Endodermal cell (in vitro differentiated cells): ENCODE data around the gene CHD2. TPM values are rescaled to one million over a fixed set of nuclear protein-coding genes. Genes with fewer than 3 reads are reported as not detected.

Experiments
- DNase-seq: peaks from one replicate; pipeline ENCODE4 v3.0.0-alpha.2; 2017
- H3K27ac ChIP-seq: 2 replicates; pipeline ENCODE4 v1.5.1; 2013; ENCODE audit warnings: mild to moderate bottlenecking, low read depth, low read length, moderate library complexity
- H3K27me3 ChIP-seq: 2 replicates; pipeline ENCODE4 v1.6.1; 2013; ENCODE audit warnings: mild to moderate bottlenecking, low read length, moderate library complexity; ENCODE audit not compliant: insufficient read depth, control insufficient read depth, poor library complexity, severe bottlenecking
- H3K36me3 ChIP-seq: 2 replicates; pipeline ENCODE4 v1.7.0; 2013; ENCODE audit warnings: mild to moderate bottlenecking, low read length, moderate library complexity; ENCODE audit not compliant: control insufficient read depth, insufficient read depth
- H3K4me1 ChIP-seq: one replicate; pipeline ENCODE4 v1.7.0; 2013; ENCODE audit warnings: low read length; ENCODE audit not compliant: control insufficient read depth, insufficient read depth
- H3K4me3 ChIP-seq: 2 replicates; pipeline ENCODE4 v1.5.1; 2013; ENCODE audit warnings: mild to moderate bottlenecking, low read length, moderate library complexity
- H3K9ac ChIP-seq: 2 replicates; pipeline ENCODE4 v1.6.1; 2013; ENCODE audit warnings: mild to moderate bottlenecking, low read length, moderate library complexity; ENCODE audit not compliant: poor library complexity, severe bottlenecking; ENCODE audit errors: extremely low read depth
- H3K9me3 ChIP-seq: 2 replicates; pipeline ENCODE4 v1.6.1; 2013; ENCODE audit warnings: mild to moderate bottlenecking, low read length, moderate library complexity; ENCODE audit not compliant: control insufficient read depth
- H3K27ac Mint-ChIP-seq: 2 replicates; pipeline ENCODE4 v1.8.0; 2020; ENCODE audit warnings: mixed read lengths
- H3K27me3 Mint-ChIP-seq: 2 replicates; pipeline ENCODE4 v1.8.0; 2021; ENCODE audit warnings: mild to moderate bottlenecking, mixed read lengths; ENCODE audit not compliant: insufficient read depth
- H3K36me3 Mint-ChIP-seq: 2 replicates; pipeline ENCODE4 v1.8.0; 2020; ENCODE audit warnings: low read depth, mixed read lengths
- H3K4me1 Mint-ChIP-seq: 2 replicates; pipeline ENCODE4 v1.8.0; 2020; ENCODE audit warnings: mixed read lengths
- H3K4me3 Mint-ChIP-seq: 2 replicates; pipeline ENCODE4 v1.8.0; 2020; ENCODE audit warnings: mild to moderate bottlenecking, moderate library complexity, mixed read lengths
- H3K9me3 Mint-ChIP-seq: 2 replicates; pipeline ENCODE4 v1.8.0; 2020; ENCODE audit warnings: mild to moderate bottlenecking, mixed read lengths
- CTCF ChIP-seq: fragments of 200-600 bp; sonication (generic); conservative IDR thresholded peaks from 2 replicates; pipeline ENCODE4 v1.5.0; 2021; ENCODE audit warnings: antibody characterized with exemption, mild to moderate bottlenecking
- whole genome bisulfite sequencing, 2 experiments: methylation state at CpG; one replicate each; pipeline versions ENCODE4 v1.1.5 to v1.1.7; 2013; ENCODE audit warnings: missing lambda C conversion rate in 2 of 2, mixed read lengths in 1 of 2; ENCODE audit not compliant: insufficient coverage in 1 of 2, insufficient read length in 1 of 2; 5-methylcytosine and 5-hydroxymethylcytosine counted together
- total RNA-seq, 2 donors: library from RNA; stranded (reverse); fragmentation: NEBNext Ultra II Directional in 1 of 2; extraction: Animal tissue kit (Norgen Biotek cat#: 25700) in 1 of 2; gene quantifications; 2 replicates in 1 of 2; 3 replicates in 1 of 2; pipeline ENCODE4 v1.2.1, GENCODE V29; 2021

CHD2 gene
- total RNA-seq, 2 donors from 2014 or later: 116 to 127 TPM

DNA sequence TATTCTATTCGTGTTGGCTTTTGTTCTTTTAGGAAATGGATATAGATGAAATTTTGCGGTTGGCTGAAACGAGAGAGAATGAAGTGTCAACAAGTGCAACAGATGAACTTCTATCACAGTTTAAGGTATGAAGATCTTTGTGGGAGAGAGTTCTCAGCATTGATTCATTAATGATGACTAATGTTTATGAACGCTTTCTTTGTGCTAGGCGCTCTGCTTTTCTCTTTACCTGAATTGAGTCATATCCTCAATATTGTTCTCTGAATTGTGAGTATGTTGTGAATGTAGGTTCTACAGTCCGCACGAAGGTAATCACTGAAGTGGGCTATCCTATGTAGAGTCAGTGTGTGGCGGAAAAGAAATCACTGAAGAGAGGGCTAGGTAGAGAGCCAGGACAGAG lies 81.2 kb downstream of the CHD2 start:
- Histone ChIP-seq H3K27me3 (no peaks in the 10 kb centered on the region), H3K9me3 (no peaks in the 10 kb centered on the region), H3K36me3 (peaks cover 97% of the 10 kb centered on the region), H3K4me1 (peaks cover 7% of the 10 kb centered on the region), H3K4me3 (no peak overlapping the region), H3K9ac (no peak overlapping the region), H3K27ac (no peak overlapping the region)
- Mint-ChIP-seq H3K27me3 (no peaks in the 10 kb centered on the region), H3K4me1 (peaks cover 10% of the 10 kb centered on the region), H3K4me3 (no peak overlapping the region), H3K27ac (no peak overlapping the region), H3K9me3 (no peaks in the 10 kb centered on the region), H3K36me3 (peaks cover 54% of the 10 kb centered on the region)
- DNase-seq: no peak
- TF ChIP-seq CTCF: no peak
- WGBS, 2 experiments: 95 to 97% methylated on average over 8 of the region's 8 CpGs

GRCh38 chr15:92984161-92984560 lies 84.0 kb downstream of the CHD2 start:
- no peaks in the 10 kb centered on the region for H3K9me3 Mint-ChIP-seq
- H3K27ac Mint-ChIP-seq: peak overlapping the region; percentile 88
- peaks cover 95% of the 10 kb centered on the region for H3K36me3 ChIP-seq

DNA sequence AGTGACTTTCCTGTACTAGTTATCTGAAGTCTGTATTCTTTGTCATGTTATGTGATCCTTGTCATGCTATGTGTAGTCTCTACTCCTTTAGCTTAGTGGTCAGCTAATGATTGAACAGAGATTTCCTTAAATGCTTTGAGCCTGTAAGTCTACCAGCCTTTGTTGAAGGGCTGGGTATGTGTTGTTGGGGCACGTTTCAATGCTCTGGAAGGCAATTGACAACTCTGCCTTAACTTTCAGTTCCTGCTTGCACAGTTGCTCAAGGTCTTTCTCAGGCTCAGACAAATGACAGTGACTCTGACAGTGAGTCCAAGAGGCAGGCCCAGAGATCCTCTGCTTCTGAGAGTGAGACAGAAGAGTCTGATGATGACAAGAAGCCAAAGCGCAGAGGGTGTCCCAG lies 89.3 kb downstream of the CHD2 start:
- H3K9me3 ChIP-seq: no peaks in the 10 kb centered on the region
- H3K4me3 Mint-ChIP-seq: no peak overlapping the region
- H3K27ac Mint-ChIP-seq: no peak overlapping the region
- H3K27me3 Mint-ChIP-seq: no peaks in the 10 kb centered on the region
- H3K27me3 ChIP-seq: no peaks in the 10 kb centered on the region
- peaks cover 76% of the 10 kb centered on the region for H3K36me3 Mint-ChIP-seq
- no peak for TF ChIP-seq CTCF
- H3K36me3 ChIP-seq: peaks cover 92% of the 10 kb centered on the region
- H3K9me3 Mint-ChIP-seq: no peaks in the 10 kb centered on the region
- H3K27ac ChIP-seq: peak overlapping the region; percentile 7
- H3K4me3 ChIP-seq: no peak overlapping the region
- no peaks in the 10 kb centered on the region for H3K4me1 Mint-ChIP-seq
- no peak overlapping the region for H3K9ac ChIP-seq
- WGBS, 2 experiments: 86 to 98% methylated on average over 2 of the region's 2 CpGs
- H3K4me1 ChIP-seq: no peaks in the 10 kb centered on the region
- DNase-seq: no peak

More at GRCh38 chr15:92984161-92984560, 84.0 kb downstream of the CHD2 start:
- Histone ChIP-seq H3K4me1 (peaks cover 7% of the 10 kb centered on the region), H3K4me3 (no peak overlapping the region), H3K27me3 (no peaks in the 10 kb centered on the region), H3K27ac (no peak overlapping the region), H3K9ac (peak overlapping the region; percentile 0), H3K9me3 (no peaks in the 10 kb centered on the region)
- Mint-ChIP-seq H3K27me3 (no peaks in the 10 kb centered on the region), H3K36me3 (peaks cover 54% of the 10 kb centered on the region), H3K4me1 (peaks cover 10% of the 10 kb centered on the region), H3K4me3 (no peak overlapping the region)
- DNase-seq: no peak
- 92 to 95% methylated on average over 4 of the region's 4 CpGs for WGBS, 2 experiments
- no peak for TF ChIP-seq CTCF
